GM21367 (cell line): Measurements from ENCODE around the gene CELF4.
"Not testable (repeated sequence)": the region's sequence is repeated elsewhere in the genome, so short reads cannot be mapped to it uniquely, and the experiment has no call there.

ENCODE experiments used
- ATAC-seq: cut with Tn5 transposase; IDR thresholded peaks from one replicate; pipeline ENCODE4 v1.9.1; 2021; ENCODE audit not compliant: unreplicated experiment

CELF4 gene

DNA sequence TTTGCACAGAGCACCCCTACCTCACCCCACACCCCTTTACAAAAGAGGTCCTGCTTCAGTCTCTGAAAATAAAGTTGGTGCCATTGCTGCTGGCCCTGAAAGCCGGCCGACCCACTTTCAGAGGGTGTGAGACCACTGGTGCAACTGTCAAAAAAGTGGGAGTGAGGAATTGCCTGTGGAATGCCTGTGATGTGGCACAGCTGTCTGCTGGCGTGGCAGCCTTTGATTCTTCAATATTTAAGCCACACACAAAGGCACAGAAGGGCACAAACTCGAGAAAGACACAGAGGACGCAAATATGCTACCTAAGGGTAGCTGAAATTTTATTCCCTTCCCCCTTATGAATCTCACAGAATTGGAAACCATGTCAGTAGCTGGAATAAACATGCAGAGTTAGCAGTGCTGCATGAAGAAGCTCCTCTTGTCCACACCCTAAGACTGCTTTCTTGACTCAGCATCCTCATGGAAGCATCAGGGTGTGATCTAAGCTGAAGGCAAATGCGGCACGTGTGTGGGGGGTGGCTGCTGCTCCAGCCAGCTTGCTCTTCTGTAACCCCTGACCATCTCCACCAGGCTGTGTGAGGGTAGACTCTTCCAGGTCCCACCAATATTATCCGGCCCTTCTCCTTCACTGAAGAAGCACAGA is 92.3 kb downstream of the CELF4 start:
- ATAC-seq = no peak

DNA sequence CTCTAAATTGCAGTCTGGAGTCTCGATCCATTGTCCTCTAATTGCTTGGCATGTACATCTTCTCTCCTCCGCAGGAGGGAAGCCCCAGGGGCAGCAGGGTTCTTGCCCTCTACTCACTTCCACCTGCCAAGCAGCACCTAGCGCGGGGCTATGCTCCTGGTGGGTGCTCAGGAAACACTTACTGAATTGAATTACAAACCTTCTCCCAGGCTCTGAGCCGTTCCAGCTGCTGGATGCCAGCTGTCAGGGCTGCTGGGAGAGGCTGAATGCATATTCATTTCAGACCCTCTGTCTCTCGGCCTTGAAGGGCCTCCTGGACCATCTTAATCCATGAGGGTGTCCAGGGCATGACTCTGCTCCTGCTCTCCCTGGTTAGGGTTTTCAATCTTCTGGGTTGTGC is 94.0 kb downstream of the CELF4 start:
- no peak for ATAC-seq

GRCh38 chr18:37470986-37471385 is 94.6 kb downstream of the CELF4 start:
- no peak for ATAC-seq

GRCh38 chr18:37467002-37467662 is 98.5 kb downstream of the CELF4 start:
- no peak for ATAC-seq

DNA sequence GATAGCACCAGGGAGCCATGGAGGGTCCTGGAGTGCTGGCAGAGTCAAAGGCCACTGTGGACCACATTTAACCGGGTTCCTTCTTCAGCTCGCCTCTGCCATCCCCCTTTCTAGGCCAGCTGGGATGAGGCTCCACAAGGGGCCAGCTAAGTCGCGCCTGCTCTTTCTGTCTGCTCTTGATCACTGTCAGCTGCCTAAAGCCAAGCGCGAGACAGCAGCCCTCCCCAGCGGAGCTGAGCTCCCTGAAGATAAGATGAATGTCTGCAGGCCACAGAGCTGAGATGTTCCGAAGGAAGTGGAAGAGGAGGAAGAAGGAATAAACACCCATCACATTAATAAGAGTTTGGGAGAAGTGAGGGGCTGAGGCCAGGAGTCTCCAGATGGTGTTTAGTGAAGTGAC is 99.6 kb downstream of the CELF4 start:
- no peak for ATAC-seq

DNA sequence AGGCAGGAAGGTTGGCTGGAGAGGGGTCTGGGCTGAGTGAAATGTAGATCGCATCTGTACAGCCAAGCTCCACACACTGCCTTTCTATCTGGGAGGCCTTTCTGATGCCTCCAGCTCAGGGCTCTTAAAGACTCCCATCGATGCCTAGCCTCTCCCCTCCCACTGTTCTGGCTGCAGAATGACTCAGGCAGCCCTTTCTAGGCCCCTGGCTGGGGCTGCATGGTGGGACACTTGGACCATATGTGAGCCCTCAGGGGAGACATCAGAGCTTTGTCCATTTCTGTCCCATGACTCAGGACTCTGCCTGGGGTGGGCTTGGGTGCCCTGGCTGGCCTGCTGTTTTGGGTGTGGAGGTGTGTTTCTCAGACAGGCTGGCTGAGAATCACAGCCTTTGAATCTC is 101.3 kb downstream of the CELF4 start:
- no peak for ATAC-seq

GRCh38 chr18:37461329-37461728 is 104.3 kb downstream of the CELF4 start:
- ATAC-seq = not testable (repeated sequence)

DNA sequence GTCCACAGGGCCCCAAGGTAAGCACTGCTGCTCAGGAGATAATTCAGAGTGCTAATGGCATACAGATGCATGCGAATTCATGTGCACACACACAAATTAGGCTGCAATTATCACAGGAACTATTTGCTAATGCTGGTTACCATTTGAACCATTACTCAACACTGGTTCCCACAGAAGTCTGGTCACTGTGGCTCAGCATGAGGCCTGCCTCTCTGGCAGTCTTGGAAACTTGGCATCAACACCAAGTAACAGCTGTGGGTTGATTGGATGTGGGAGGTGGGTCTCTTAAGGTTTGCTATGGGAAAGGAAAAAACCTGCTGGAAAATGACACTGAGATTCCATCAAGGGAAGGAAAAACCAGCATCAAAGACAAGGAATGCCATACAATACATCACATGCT is 105.0 kb downstream of the CELF4 start:
- ATAC-seq = no peak

DNA sequence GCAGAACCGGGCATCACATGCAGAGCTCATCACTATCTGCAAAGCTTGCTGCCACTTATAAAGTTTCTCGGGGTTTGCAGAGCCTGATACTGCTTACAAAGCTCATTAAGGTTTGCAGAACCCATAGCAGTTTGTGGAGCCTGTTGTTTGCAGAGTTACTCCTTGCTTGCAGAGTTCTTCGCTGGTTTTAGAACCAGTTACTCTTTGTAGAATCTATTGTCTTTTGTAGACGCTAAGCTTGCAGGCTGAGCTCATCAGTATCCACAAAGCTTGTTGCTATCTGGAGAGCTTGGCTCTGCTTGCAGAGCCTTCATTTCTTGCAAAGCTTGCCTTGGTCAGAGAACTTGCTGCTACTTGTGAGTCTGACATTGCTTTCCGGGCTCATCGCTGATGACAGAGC is 106.9 kb downstream of the CELF4 start:
- no peak for ATAC-seq

DNA sequence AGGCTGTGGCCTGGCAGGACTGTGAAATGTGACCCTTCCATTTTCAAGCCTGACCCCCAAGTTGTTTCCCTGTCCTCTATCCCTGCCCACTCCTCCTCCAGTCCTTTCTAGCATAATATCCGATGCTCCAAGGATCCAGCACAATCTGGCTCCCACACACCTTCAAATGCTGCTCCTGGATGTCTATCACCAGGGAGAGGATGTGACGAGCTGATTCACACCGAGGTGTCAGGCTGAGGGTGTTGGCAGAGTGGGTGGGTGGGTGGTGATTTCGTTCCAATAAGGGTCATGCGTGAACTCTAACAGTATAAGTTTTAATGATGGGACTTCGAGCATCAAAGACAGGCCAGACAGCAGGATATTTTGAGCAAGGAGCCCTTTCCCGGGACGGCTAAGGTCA is 107.8 kb downstream of the CELF4 start:
- no peak for ATAC-seq

GRCh38 chr18:37457341-37457740 is 108.3 kb downstream of the CELF4 start:
- no peak for ATAC-seq

GRCh38 chr18:37456873-37457272 is 108.7 kb downstream of the CELF4 start:
- no peak for ATAC-seq

DNA sequence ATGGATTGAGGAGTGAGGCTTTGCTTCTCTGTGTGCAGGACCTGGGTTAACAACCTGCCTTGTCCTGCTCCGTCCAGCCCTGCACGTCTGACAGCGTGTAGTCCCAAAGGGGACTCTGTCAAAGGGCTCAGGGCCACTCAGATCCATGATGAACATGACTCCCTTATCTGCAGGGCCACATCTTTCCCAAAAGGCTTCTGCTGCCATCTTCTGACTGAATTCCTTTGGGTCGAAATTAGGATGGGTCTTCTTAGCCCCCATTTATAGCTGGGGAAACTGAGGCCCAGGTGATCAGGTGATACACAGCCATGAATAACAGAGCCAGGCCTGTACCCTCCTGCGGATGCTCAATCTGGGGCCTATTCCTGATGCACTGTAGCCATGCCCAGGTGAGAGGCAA is 109.2 kb downstream of the CELF4 start:
- no peak for ATAC-seq

DNA sequence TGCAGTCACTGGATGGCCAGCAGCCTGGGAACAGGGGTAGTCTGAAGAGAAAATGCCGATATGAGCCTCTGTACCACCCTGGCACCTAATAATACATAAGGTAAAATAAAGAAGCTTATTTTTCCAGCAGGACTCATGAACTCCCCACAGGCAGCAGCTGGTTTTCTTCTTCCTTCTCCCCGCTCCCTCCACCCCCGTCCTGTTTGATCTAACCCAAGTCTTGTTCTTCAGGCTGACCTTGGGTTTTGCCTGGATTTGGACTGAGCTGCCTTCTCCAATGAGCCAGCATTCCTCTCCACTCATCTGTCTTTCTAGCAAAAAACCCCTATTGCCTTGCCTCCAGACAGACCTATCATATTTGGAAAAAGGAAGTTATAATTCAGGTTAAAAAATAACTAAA is 111.8 kb downstream of the CELF4 start:
- no peak for ATAC-seq

DNA sequence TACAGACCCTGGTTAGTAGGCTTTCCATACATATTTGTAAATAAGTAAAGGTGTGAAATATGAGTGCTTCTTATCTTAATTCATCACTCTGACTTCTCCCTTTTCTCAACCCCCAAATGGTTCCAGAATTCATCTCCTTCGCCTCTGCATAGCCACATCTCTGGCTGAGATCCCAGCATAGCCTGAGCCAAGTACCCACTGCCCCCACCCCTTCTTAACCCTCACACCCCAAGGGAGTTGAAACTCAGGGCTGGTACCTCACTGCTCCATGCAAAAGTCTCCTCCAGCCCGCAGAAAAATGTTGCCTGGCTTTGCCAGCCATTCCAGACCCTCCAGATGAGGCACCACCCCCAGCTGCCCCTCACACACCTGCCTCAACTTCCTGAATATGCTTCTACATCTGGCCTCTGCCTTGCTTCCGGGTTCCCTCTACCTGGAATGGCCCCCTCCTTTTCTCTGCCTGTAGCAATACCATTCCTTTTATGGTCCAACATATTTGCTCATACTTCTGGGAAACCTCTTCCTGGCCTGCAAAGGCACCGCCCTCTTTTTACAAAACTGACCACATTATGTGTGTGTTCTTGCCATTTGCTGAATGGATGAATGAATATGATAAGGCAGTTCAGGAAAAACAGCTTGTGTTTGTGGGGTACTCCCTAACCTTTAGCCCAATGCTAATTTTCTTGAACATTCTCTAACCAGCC is 112.8 kb downstream of the CELF4 start:
- no peak for ATAC-seq

DNA sequence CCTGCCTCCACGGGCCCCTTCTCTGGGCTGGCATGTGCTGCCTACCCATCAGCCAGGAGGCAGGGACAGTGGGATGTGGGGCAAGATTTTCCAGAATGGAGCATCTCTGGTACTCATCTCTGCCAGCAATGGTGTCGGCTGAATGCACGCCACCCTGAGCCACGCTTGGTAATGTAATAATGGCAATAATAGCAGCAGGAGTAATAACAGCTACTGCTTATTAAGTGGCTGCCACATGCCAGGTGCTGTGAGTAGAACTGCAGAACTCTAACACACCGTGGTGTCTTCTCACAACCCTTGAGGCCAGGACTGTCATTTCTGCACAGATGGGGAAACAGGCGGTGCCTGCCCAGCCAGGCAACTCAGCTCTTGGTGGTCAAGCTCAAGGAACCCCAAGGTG is 113.6 kb downstream of the CELF4 start:
- ATAC-seq = no peak

GRCh38 chr18:37451239-37451825 is 114.3 kb downstream of the CELF4 start:
- no peak for ATAC-seq

DNA sequence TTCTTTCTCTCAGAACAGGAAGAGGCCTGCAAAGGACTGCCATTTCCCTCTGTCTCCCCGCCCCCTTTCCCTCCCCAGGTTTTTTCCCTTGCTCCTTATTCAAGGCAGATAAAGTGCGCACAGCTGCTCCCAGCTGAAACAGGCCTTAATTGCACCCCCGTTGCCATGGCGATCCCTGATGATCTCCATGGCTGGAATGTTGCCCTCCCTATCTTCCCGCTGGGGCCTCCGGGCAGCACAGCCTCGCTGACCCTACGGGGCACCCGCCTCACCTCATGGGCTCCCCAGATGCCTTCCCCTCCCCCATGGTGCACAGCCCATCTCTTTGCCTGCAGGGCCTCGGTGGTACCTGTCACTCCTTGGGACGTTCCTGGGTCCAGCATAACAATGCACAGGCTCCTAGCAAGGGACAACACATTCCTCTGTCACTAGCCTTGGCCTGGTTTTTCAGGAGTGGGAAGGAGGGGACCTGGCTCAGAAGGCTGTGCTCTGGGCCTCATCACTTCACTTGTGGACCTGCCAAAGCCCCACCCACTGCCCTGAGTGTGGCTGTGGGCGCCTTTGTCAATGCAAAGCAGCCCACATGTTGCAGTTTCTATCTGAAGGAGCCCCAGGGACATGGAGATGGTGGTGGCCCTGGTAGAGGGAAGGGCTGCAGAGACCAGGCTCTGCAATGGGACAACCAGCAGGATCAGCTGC is 115.0 kb downstream of the CELF4 start:
- no peak for ATAC-seq

- ATAC-seq = no peak
Observed at GRCh38 chr18:37449618-37450017, 116.0 kb downstream of the CELF4 start.

DNA sequence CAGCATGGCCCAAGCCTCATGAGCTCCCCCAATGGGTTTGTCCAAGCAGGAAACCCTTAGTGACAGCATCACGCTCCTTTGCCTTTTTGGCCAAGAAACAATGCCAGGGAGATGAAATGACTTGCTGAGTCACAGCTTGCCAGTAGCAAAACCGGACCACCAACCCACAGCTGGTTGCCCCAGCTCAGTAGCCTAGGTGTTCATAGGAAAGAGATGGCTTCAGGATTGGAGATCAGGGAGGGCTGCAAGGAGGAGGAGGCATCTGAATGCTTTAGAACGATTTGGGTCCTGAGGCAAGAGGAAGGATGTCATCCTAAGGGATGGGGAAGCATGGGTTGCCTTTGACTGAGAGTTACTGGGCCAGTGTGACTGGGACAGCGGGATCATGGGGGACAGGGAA is 116.7 kb downstream of the CELF4 start:
- ATAC-seq = no peak
